Stomach (tissue), 4 donors: ENCODE results near the gene DMRT1.

Experiments
- CTCF ChIP-seq, 7 experiments: fragments of 450-650 bp in 4 of 7; fragments of 200-600 bp in 3 of 7; sonication (generic) in 3 of 7; IDR thresholded peaks; one replicate each; pipeline ENCODE4 v1.5.1; 2016 to 2019; ENCODE audit warnings: antibody characterized with exemption in 7 of 7, control low read depth in 2 of 7, mild to moderate bottlenecking in 1 of 7
- EP300 ChIP-seq: sonication (generic); formaldehyde crosslinking; IDR thresholded peaks from one replicate; pipeline ENCODE4 v1.6.1; 2017; ENCODE audit warnings: antibody characterized with exemption
- POLR2A ChIP-seq, 4 donors: fragments of 450-650 bp; IDR thresholded peaks; one replicate each; pipeline ENCODE4 v1.6.1; 2016; ENCODE audit warnings: antibody characterized with exemption in 4 of 4, control low read depth in 2 of 4, mild to moderate bottlenecking in 1 of 4, moderate library complexity in 1 of 4

GRCh38 chr9:1008216-1008615 lies 166.7 kb downstream of the DMRT1 start:
- TF ChIP-seq POLR2A (IDR thresholded peaks at IDR 0.05) = no peak
- no peak for TF ChIP-seq CTCF (IDR thresholded peaks at IDR 0.05)
- no peak for TF ChIP-seq EP300
